HFF-Myc (cell line): ENCODE measurements around the gene MCM3AP.
"Not testable (repeated sequence)": the region's sequence is repeated elsewhere in the genome, so short reads cannot be mapped to it uniquely, and the experiment has no call there.

Experiments used
- DNase-seq: peaks from one replicate; pipeline ENCODE4 v3.0.0-alpha.2; 2011; ENCODE audit warnings: low read depth; ENCODE audit errors: extremely low read depth
- H3K4me3 ChIP-seq: replicated peaks from 2 replicates; pipeline ENCODE4 v1.5.1; 2011; ENCODE audit warnings: low read depth, mild to moderate bottlenecking, control low read depth, low read length
- TF ChIP-seq, protein P1 (sequence below): IDR thresholded peaks from 2 replicates; pipeline ENCODE4 v1.5.1; 2012; ENCODE audit warnings: mild to moderate bottlenecking, low read depth, low read length, control low read depth; ENCODE audit errors: missing control alignments

Gene MCM3AP

GRCh38 chr21:46247699-46248421, 37.6 kb downstream of the MCM3AP start:
- H3K4me3 ChIP-seq, result no peak overlapping the region
- no peak for DNase-seq
- TF ChIP-seq, protein P1, sequence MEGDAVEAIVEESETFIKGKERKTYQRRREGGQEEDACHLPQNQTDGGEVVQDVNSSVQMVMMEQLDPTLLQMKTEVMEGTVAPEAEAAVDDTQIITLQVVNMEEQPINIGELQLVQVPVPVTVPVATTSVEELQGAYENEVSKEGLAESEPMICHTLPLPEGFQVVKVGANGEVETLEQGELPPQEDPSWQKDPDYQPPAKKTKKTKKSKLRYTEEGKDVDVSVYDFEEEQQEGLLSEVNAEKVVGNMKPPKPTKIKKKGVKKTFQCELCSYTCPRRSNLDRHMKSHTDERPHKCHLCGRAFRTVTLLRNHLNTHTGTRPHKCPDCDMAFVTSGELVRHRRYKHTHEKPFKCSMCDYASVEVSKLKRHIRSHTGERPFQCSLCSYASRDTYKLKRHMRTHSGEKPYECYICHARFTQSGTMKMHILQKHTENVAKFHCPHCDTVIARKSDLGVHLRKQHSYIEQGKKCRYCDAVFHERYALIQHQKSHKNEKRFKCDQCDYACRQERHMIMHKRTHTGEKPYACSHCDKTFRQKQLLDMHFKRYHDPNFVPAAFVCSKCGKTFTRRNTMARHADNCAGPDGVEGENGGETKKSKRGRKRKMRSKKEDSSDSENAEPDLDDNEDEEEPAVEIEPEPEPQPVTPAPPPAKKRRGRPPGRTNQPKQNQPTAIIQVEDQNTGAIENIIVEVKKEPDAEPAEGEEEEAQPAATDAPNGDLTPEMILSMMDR, result no peak

DNA sequence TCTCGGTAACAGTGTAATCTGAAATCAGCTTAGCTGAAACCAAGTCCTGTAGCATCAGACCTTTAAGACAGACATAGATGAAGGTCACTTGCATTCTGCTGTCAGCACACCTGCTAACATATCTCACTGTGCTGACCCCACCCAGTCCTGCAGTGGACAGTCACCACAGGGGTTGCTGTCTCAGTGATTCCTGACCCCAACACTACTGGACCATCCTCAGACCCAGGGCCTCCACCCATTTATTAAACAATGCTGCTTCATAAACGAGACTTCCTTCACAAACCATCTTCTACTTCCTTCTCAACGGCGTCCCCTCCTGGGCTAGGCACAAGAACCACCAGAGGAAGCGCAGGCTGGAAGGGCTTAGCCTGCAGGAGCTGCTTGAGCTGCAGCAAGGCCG, 39.1 kb downstream of the MCM3AP start:
- TF ChIP-seq, protein P1, result no peak
- DNase-seq, result no peak
- H3K4me3 ChIP-seq, result no peak overlapping the region

- TF ChIP-seq, protein P1, result peak; percentile 5
- H3K4me3 ChIP-seq, result no peak overlapping the region
- no peak for DNase-seq
Measured at GRCh38 chr21:46245213-46245915, 40.0 kb downstream of the MCM3AP start.

- H3K4me3 ChIP-seq, result no peak overlapping the region
- DNase-seq, result no peak
- TF ChIP-seq, protein P1, result no peak
Measured at GRCh38 chr21:46244602-46245001, 40.8 kb downstream of the MCM3AP start.

DNA sequence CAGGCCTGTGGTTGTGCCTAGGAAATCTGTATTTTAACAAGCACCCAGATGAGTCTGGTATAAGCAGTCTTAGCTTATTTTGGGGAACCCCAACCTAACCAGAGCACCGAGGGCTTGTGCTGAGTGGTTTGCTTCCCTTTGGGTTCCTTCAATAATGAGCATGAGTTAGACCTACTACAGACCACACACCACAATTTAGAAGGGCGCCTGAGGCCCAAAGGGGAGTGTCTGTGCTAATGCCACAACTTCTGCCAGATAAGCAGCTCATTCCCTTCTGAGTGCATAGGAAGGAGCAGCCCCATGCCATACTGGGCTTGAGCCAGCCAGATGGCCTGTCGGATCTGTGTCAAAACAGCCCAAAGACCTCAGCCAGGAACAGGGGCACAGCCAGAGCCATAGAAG, 41.5 kb downstream of the MCM3AP start:
- no peak overlapping the region for H3K4me3 ChIP-seq
- TF ChIP-seq, protein P1, result no peak
- DNase-seq, result no peak

GRCh38 chr21:46243325-46243724, 42.1 kb downstream of the MCM3AP start:
- DNase-seq, result no peak
- TF ChIP-seq, protein P1, result no peak
- no peak overlapping the region for H3K4me3 ChIP-seq

GRCh38 chr21:46241577-46241976, 43.8 kb downstream of the MCM3AP start:
- not testable (repeated sequence) for DNase-seq, H3K4me3 ChIP-seq
